LoVo (cell line): Measurements from ENCODE around the gene CHEK2.
"Not testable (repeated sequence)": the region's sequence is repeated elsewhere in the genome, so short reads cannot be mapped to it uniquely, and the experiment has no call there.

Source experiments
- DNase-seq: peaks from one replicate; pipeline ENCODE4 v3.0.0-alpha.2; 2016; ENCODE audit warnings: low spot score

CHEK2 gene

DNA sequence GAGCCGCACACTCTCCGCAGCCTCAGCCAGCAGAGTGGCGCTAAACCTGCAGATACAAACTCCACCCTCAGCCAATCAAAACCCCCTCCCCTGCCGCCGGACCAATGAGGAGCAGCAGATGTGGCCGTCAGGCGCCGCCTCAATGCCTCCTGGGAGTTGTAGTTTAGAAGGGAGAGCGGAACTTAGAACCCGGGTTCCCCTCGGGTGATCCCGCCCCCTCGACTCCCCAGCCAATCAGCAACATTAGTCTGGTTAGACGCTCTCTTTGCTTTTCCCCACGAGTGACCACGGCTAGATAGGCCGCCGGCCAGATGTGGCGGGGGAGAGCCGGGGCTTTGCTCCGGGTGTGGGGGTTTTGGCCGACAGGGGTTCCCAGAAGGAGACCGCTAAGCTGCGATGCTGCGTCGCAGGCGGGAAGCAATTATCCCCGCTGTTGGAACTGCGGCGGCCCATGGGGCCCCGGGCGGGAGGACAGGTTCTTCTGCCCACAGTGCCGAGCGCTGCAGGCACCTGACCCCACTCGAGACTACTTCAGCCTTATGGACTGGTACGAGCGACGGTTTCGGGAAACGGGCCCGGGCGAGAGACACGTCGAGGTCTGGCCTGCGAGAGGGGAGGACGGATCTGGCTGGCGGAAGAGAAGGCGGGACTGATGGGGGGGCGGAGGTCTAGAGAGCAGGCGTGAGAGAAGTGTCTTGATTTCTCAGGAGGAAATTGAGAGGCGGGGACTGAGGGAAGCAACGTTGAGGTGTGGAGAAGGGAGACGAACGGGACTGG is at the start of gene CHEK2, which contains the start of gene HSCB:
Gene CHEK2 (minus strand): TSS at position 36 of the 777 bp plus-strand sequence. CDS start 7,099 bp downstream, outside the sequence.
Gene HSCB (plus strand): TSS at position 255 of the 777 bp plus-strand sequence. CDS start 57 bp downstream, at position 312.
- peak; percentile 96 for DNase-seq

- DNase-seq: no peak
Measured at GRCh38 chr22:28791124-28791523, 49.5 kb upstream of the CHEK2 start.

- no peak for DNase-seq
Measured at GRCh38 chr22:28788601-28789000, 47.0 kb upstream of the CHEK2 start.

- no peak for DNase-seq
Measured at GRCh38 chr22:28783786-28784671, 42.4 kb upstream of the CHEK2 start.

- no peak for DNase-seq
Measured at GRCh38 chr22:28780296-28780695, 38.7 kb upstream of the CHEK2 start.

DNA sequence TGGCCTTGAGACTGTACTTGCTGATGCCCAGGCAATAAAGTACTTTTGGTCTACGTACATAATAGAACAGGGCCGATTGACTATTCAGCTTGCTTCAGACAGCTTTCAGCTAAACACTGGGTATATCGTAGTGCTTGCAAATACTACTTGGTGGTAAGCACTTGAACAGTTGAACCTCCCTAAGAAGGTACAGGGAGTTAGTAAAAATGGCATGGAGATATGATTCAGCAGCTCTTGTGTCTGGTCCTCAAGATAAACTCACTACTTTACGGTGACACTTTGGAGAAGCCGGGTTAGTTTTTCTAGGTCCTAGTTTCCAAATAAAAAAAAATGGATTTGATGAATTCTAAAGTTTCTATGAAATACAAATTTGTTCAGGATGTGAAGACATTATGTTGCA is 38.2 kb upstream of the CHEK2 start:
- no peak for DNase-seq

DNA sequence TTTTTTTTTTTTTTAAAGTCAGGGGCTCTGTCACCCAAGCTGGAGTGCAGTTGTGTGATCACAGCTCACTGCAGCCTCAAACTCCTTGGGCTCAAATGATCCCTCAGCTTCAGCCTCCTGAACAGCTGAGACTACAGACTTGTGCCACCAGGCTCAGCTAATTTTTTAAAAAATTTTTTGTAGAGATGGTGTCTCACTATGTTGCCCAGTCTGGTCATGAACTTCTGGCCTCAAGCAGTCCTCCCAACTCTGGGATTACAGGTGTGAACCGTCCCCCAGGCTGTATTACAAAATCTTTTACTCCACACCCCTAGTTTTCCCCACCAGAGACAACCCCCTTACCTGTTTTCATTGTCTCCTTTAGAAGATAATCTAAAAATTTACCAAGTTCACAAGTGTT is 32.8 kb upstream of the CHEK2 start:
- no peak for DNase-seq

DNA sequence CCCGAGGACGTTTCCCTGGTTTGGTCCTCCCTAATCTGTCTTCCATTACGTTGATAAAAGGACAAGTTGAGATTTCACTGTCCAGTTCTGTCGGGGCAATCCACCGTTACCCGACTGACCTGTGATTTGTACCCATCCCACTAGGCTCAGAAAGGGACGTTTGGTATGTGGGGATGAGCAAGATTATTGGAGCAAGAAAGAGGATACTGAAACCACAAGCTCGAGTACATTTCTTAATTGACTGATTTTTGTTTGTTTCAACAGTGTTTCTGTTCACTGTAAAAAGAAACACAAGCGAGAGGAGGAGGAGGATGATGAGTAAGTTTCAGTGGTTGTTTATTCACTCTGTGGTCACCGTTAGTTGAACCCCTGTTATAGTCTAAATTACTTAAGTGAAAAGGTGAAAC is 31.8 kb upstream of the CHEK2 start:
- DNase-seq: no peak

DNA sequence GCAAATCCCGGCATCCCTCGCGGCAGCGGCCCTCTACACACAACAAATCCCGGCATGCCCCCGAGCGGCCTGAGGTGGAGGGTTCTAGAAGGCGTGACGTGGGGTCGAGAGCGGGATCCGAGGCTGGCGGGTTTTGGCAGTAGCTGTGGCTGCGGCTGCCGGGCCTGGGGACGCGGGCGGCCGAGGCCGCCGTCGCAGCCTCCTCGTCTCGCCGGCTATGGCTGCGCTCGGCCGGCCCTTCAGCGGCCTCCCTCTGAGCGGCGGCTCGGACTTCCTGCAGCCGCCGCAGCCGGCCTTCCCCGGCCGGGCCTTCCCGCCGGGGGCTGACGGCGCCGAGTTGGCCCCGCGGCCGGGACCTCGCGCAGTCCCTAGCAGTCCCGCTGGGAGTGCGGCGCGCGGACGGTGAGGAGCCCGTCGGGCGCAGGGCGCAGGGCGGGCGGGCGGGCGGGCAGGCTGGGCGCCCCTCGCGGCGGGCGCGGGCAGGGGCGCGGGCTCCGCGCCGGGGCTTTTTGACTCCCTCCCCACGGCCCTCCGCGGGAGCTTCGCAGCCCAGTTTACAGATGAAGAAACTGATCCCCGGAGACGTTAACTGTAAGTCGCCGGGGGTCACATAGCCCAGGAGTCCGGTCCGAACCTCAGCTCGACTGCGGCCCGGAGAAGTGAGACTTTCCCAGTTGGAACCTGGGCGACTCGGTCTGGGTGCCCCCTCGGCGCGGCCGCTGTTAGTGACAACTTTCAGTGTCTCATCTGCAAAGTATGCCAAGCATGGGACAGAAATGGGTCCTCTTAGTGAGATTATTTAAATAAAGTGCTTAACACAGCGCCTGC is 31.2 kb upstream of the CHEK2 start, which contains the start of gene CCDC117:
Gene CCDC117 (plus strand): TSS at position 63 of the 828 bp plus-strand sequence. CDS start 155 bp downstream, at position 218.
- DNase-seq: peak; percentile 93

DNA sequence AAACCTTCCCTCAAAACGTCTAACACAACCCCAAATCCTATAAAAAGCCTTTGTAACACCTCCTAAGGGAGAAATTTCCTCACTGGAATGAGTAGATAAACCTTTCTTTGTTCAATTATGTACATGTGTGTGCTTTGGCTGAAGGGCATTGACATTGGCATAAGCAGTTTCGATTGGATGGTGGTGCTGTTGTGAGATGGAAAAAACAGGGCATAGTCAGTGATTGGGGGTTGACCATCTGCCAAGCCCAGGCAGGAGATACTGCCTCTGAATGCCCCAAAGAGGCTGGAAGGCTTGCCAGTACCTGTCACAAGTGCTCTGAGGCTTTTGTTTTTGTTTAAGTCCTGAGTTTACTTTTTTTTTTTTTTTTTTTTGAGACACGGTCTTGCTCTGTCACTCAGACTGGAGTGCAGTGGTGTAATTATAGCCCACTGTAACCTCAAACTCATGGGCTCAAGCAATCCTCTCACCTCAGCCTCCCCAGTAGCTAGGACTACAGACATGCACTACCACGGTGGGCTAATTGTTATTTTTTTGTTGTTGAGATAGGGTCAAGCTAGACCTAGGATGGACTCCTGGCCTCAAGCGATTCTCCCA is 29.7 kb upstream of the CHEK2 start:
- DNase-seq: no peak

GRCh38 chr22:28769394-28770085 is 27.9 kb upstream of the CHEK2 start:
- DNase-seq: no peak

DNA sequence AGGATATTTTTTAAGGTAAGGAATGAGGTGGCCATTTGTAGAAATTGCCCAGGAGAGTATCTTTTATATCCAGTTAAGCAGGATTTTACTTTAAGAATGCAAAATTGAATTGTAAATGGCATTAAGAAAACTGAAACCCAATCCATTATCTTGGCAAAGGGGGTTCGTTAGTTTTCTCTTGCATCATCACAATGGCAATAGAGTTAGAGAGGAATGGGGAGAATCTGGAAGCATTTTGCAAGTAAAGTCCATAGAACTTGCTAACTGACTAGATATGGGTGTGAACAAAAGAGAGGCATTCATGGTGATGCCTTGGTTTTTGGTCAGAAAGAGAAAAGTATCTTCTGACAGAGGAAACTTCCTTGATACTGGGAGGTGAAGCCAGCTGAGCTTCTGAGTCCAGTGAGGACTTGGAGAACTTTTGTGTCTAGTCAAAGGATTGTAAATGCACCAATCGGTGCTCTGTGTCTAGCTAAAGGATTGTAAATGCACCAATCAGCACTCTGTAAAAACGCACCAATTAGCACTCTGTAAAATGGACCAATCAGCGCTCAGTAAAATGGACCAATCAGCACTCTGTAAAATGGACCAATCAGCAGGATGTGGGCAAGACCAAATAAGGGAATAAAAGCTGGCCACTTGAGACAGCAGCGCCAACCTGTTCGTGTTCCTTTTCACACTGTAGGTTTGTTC is 27.2 kb upstream of the CHEK2 start:
- no peak for DNase-seq

DNA sequence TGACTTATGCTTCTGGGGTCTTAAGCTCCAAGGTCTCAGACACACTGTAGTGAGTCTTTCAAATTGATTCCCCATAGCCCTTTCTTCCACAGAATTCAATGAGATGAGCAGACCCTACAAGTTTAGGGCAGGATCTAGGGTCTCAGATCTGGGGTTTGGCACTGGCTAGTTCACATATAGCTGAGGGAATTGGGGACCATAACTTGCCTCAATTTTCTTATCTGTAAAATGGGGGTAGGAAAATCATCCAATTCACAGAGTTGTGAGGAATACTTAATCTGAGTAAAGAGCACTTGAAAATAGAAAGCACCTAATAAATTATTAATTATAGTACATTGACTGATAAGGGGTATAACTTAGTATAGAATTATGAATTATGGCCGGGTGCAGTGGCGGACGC is 25.0 kb upstream of the CHEK2 start:
- no peak for DNase-seq

DNA sequence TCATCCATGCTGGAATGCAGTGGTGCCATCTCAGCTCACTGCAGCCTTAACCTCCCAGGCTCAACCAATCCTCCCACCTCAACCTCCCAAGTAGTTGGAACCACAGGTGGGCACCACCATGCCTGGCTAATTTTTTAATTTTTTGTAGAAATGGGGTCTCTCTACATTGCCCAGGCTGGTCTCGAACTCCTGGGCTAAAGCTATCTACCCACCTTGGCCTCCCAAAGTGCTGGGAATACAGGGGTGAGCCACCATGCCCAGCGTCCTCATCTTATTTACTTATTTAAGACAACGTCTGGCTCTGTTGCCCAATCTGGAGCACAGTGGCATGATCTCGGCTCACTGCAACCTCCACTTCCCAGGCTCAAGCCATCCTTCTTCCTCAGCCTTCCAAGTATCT is 20.4 kb upstream of the CHEK2 start:
- not testable (repeated sequence) for DNase-seq

- no peak for DNase-seq
Measured at GRCh38 chr22:28761449-28761755, 19.8 kb upstream of the CHEK2 start.

DNA sequence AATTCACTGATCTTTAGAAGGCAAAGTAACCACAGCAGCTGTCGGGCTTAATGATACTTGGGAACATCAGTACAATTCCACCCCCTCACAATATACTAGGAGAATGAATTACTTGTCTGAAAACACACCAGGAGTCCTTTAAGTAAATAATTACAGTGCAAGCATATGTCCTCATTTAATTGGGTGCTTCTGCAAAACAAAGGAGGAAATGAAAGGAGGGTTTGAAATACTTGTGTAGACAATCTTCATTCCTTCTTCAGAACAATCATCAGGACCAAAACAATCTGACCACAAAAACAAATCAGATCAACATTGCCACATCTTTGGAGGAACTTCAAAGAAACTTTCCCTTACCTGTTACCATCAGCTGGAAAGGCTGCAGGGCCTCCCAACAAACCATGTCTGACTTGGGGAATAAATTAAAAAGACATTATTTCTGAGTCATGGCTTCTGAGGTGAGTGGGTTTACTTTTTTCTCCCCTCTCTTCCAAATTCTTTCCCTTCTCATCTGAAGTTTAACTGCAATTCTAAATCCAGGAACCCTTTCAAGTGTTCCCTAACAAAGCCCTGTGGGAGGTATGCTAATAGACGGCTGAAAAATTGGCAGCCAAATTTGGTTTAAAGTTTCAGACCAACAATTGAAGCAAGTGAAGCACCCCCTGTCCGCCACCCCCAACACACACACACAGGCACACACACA is 18.4 kb upstream of the CHEK2 start:
- peak; percentile 49 for DNase-seq

- not testable (repeated sequence) for DNase-seq
Measured at GRCh38 chr22:28754512-28754911, 12.9 kb upstream of the CHEK2 start.

DNA sequence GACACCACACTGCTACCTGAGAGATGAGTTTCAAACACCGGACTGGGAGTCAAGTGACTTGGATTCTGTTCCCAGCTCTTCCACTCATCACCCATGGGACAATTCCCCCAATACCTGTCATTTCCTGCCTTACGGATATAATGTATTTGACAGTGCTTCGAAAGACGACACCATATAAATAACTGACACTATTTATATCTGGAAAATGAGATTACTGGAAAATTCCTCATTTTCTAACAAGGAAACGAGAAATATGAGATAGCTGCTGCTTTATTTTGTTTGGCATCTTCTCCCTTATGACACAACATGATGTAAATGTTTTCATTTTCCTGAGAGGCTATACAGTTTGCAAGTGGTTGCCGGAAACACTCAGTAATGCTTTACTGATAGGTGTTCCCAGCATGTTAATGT is 8.9 kb upstream of the CHEK2 start:
- DNase-seq: no peak

DNA sequence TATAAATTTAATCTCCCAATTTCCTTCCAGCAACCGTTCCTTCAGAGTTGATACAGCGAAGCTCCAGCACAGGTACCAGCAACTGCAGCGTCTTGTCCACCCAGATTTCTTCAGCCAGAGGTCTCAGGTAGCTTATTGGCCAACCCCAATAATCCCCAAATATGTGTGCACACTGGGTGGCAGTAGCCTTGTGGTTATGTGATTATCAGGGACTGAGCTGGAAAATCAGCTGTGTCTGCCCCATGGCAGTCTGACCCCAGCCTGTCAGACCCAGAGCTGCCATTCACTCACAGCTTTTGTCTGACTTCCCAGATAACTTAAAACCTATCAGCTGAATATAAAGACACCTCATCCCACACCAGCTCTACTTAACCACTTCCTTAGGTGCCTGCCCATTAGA is 2.2 kb upstream of the CHEK2 start:
- DNase-seq: no peak

DNA sequence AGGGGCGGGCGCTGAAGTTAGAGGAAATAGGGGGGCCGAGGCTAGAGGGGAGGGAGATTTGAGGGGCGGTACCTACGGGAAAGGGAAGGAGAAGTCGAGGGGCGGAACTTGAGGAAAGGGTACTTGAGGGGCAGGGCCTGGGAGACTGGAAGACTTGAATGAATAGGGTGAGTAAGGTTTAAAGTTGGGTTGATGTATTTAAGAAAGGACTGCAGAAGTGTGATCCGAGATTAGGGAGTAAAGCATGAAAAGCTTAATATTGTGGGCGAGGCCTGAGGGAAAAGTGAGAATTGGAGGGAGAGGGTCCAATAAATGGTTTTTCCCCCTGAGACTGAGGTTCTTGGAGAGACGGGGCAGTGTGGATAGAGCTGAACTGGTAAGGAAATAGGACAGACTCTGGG is 942 bp upstream of the CHEK2 start:
- no peak for DNase-seq
